HG03520 (cell line): ENCODE measurements around the gene SLC16A9.
A peak's percentile ranks its signal among the peaks of the same experiment; 100 is the strongest.

ENCODE experiments used
- ATAC-seq: cut with Tn5 transposase; IDR thresholded peaks from one replicate; pipeline ENCODE4 v1.9.1; 2021; ENCODE audit warnings: mild to moderate bottlenecking, moderate library complexity; ENCODE audit not compliant: unreplicated experiment

SLC16A9 gene

GRCh38 chr10:59720377-59720776 is 10.7 kb upstream of the SLC16A9 start:
- no peak for ATAC-seq

GRCh38 chr10:59719374-59719773 is 9.7 kb upstream of the SLC16A9 start:
- no peak for ATAC-seq

GRCh38 chr10:59718257-59718656 is 8.6 kb upstream of the SLC16A9 start:
- no peak for ATAC-seq

GRCh38 chr10:59713196-59713821 is 3.7 kb upstream of the SLC16A9 start:
- no peak for ATAC-seq

GRCh38 chr10:59711871-59712494 is 2.3 kb upstream of the SLC16A9 start:
- no peak for ATAC-seq

- no peak for ATAC-seq
Observed at GRCh38 chr10:59708816-59709394, 745 bp downstream of the SLC16A9 start.

- no peak for ATAC-seq
Observed at GRCh38 chr10:59706851-59707797, 2.5 kb downstream of the SLC16A9 start.

- ATAC-seq: no peak
Observed at GRCh38 chr10:59705931-59706330, 3.7 kb downstream of the SLC16A9 start.

GRCh38 chr10:59704630-59705029 is 5.0 kb downstream of the SLC16A9 start:
- no peak for ATAC-seq

- ATAC-seq: peak; percentile 67
Observed at GRCh38 chr10:59702347-59702746, 7.3 kb downstream of the SLC16A9 start.

- no peak for ATAC-seq
Observed at GRCh38 chr10:59700709-59701108, 8.9 kb downstream of the SLC16A9 start.

- ATAC-seq: no peak
Observed at GRCh38 chr10:59698326-59698725, 11.3 kb downstream of the SLC16A9 start.

GRCh38 chr10:59695637-59696036 is 14.0 kb downstream of the SLC16A9 start:
- ATAC-seq: no peak

GRCh38 chr10:59694936-59695335 is 14.7 kb downstream of the SLC16A9 start:
- no peak for ATAC-seq

GRCh38 chr10:59692113-59692512 is 17.5 kb downstream of the SLC16A9 start:
- ATAC-seq: no peak

GRCh38 chr10:59688921-59689351 is 20.7 kb downstream of the SLC16A9 start:
- no peak for ATAC-seq

GRCh38 chr10:59687657-59688056 is 22.0 kb downstream of the SLC16A9 start:
- ATAC-seq: no peak

GRCh38 chr10:59684006-59684405 is 25.6 kb downstream of the SLC16A9 start:
- ATAC-seq: no peak

- no peak for ATAC-seq
Observed at GRCh38 chr10:59682986-59683937, 26.4 kb downstream of the SLC16A9 start.

GRCh38 chr10:59680199-59680598 is 29.5 kb downstream of the SLC16A9 start:
- ATAC-seq: no peak
